GM12873 (cell line): ENCODE data around the gene CUL4A.

Experiments used
- TF ChIP-seq, protein P1 (sequence below): IDR thresholded peaks from 2 replicates; pipeline ENCODE4 v1.5.1; 2012; ENCODE audit warnings: low read depth, mild to moderate bottlenecking, moderate library complexity, low read length, control low read depth; ENCODE audit not compliant: insufficient read depth; ENCODE audit errors: missing control alignments

The CUL4A gene

DNA sequence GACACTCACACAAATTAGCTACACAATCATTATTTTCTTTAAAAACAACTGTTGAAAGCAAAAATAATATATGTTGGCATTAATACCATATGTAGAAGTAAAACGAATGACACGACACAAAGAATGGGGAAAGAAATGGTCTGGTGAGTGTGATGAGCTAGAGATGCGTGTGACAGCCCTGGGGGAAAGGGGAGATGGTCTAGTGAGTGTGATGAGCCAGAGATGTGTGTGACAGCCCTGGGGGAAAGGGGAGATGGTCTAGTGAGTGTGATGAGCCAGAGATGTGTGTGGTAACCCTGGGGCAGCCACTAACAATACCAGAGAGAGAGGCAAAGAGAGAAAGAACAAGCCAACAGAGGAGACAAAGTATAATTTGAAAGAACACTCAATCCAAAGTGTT is 65.3 kb downstream of the CUL4A start:
- TF ChIP-seq, protein P1, sequence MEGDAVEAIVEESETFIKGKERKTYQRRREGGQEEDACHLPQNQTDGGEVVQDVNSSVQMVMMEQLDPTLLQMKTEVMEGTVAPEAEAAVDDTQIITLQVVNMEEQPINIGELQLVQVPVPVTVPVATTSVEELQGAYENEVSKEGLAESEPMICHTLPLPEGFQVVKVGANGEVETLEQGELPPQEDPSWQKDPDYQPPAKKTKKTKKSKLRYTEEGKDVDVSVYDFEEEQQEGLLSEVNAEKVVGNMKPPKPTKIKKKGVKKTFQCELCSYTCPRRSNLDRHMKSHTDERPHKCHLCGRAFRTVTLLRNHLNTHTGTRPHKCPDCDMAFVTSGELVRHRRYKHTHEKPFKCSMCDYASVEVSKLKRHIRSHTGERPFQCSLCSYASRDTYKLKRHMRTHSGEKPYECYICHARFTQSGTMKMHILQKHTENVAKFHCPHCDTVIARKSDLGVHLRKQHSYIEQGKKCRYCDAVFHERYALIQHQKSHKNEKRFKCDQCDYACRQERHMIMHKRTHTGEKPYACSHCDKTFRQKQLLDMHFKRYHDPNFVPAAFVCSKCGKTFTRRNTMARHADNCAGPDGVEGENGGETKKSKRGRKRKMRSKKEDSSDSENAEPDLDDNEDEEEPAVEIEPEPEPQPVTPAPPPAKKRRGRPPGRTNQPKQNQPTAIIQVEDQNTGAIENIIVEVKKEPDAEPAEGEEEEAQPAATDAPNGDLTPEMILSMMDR, result no peak

DNA sequence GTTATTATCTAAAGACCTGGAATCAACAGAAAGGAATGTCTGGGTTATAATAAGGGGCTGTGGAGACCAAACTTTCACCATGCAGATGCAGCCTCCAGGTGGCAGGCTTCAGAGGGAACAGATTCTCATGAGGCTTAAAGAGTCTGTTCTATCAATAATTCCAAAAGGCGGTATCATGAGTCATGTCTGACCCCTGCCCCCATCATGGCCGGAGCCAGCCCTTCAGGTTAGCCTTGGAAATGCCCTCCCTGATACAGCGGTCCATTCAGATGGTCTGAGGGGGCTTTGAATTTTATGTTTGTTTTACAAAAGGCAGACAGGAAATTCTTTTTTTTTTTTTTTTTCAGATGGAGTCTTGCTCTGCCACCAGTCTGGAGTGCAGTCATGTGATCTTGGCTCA is 66.0 kb downstream of the CUL4A start:
- TF ChIP-seq, protein P1, result peak; percentile 52

DNA sequence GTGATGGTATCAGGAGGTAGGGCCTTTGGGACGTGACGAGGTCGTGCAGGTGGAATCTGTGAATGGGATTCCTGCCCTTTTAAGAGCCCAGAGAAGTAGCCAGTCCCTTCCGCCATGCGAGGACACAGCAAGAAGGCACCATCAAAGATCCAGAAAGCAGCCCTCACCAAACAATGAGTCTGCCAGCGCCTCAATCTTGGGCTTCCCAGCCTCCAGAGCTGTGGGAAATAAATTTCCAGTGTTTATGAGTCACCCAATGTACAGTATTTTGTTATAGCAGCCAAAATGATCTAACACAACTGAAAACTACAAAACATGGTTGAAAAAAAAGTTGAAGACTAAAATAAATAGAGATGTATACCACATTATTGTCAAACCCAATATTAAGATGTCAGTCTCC is 70.7 kb downstream of the CUL4A start:
- TF ChIP-seq, protein P1, result no peak

DNA sequence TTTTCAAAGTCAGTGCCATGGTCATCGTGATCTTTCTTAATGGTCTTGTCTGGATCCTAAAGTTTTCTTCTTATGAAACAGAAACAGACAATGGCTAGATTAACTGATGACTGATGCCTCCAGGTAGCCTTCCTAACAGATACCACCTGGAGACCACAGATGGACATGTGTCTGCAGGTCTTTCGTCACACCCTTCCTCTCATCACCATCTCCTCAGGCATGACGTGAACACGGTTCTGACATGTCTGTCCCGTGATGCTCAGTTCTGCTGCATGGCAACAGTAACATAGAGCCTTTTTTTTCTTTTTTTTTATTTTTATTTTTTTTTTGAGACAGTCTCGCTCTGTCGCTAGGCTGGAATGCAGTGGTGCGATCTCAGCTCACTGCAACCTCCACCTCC is 74.5 kb downstream of the CUL4A start:
- TF ChIP-seq, protein P1, result no peak

DNA sequence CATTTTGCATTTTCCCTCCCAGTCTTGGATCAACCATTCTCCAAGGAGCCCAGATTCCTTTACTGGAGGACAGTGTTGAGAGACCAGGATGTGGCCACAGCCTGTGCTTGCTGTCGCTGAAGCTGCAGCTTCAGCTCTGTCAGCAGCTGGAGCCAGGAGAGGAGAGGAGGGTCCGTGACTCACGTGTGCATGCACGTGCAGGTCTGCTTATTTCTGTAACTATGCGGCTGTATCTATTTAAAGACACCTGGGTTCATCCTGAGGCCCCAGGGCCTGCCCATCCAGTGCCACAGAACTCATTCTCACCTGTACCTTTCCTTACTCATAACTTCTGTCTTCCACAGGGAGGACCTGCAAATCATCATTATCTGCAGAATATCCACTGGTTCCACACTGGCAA is 79.5 kb downstream of the CUL4A start:
- TF ChIP-seq, protein P1, result no peak

DNA sequence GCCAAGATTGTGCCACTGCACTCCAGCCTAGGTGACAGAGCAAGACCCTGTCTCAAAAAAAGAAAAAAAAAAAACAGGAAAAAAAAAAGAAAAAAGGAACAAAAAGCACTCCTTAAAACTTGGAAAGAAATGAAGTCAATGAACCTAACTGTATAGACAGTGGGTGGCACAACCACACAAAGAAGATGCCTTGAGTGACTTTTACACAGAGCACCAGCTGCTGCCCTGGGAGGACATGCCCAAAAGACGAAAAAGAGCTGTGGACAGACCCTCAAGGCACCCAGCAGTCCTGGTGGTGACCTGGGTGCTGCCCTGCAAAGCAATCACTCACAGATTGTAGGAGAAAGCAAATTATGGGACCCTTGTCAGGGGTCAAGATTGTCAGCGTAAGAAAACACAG is 81.7 kb downstream of the CUL4A start:
- TF ChIP-seq, protein P1, result no peak

DNA sequence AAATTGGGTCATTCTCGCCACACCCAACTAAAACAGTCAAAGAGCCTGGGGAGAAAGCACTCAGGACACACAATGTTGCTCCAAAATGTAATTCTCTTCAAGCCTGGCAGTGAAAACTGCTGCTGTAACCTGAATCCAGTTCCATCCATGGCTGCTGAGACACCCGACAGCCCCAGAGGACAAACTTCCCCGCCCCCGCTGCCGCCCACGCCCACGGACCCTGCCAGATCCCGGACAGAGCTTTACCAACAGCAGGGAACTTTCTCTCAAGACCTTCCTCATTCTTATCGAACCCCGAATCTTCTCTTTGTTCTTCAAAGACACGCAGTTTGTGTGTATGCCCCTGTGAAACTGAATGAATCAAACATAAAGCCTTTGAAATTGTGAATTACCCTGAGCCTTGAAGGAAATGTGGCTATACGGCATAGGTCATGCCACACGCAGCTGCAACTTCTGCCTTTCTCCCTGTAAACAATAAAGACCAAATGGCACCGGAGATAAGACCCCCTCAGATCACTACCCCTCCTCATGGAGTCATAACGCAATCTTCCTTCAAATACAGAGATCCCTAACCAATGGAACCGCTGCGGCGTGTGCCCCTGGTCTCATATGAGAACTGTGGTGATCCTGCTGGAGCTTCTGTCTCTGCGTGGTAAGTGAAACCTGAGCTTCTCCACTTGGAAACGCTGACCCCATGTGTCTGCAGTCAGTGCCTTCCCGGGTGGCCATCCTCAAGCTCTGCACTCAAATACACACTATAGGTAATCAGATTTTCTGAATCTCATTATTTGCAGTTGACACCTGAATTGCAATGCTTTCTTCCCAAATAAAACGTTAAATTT is 82.8 kb downstream of the CUL4A start:
- TF ChIP-seq, protein P1, result no peak
